Muscle layer of colon (tissue), 2 donors: ENCODE results near the gene PRDM2.

Source experiments
- H3K27ac ChIP-seq: one replicate; pipeline ENCODE4 v1.7.0; 2013; ENCODE audit warnings: low read depth, mild to moderate bottlenecking, low read length, moderate library complexity
- H3K27me3 ChIP-seq, 2 donors: one replicate each; pipeline ENCODE4 v1.7.0; 2013; ENCODE audit warnings: low read length in 2 of 2, mild to moderate bottlenecking in 2 of 2; ENCODE audit not compliant: insufficient read depth in 2 of 2, control insufficient read depth in 1 of 2
- H3K36me3 ChIP-seq: one replicate; pipeline ENCODE4 v1.7.0; 2013; ENCODE audit warnings: mild to moderate bottlenecking, low read length; ENCODE audit not compliant: insufficient read depth
- H3K4me1 ChIP-seq: one replicate; pipeline ENCODE4 v1.7.0; 2013; ENCODE audit warnings: mild to moderate bottlenecking, low read length; ENCODE audit not compliant: insufficient read depth
- H3K4me3 ChIP-seq, 2 donors: one replicate each; pipeline ENCODE4 v1.7.0; 2013; ENCODE audit warnings: low read length in 2 of 2, low read depth in 1 of 2, mild to moderate bottlenecking in 1 of 2, moderate library complexity in 1 of 2
- H3K9ac ChIP-seq: one replicate; pipeline ENCODE4 v1.7.0; 2013; ENCODE audit warnings: low read length
- H3K9me3 ChIP-seq: one replicate; pipeline ENCODE4 v1.7.0; 2013; ENCODE audit warnings: mild to moderate bottlenecking, low read length
- donor health status: abdominal sarcoma.
- donor health status: Adenocarcinoma of cecum.

PRDM2 gene, protein sequence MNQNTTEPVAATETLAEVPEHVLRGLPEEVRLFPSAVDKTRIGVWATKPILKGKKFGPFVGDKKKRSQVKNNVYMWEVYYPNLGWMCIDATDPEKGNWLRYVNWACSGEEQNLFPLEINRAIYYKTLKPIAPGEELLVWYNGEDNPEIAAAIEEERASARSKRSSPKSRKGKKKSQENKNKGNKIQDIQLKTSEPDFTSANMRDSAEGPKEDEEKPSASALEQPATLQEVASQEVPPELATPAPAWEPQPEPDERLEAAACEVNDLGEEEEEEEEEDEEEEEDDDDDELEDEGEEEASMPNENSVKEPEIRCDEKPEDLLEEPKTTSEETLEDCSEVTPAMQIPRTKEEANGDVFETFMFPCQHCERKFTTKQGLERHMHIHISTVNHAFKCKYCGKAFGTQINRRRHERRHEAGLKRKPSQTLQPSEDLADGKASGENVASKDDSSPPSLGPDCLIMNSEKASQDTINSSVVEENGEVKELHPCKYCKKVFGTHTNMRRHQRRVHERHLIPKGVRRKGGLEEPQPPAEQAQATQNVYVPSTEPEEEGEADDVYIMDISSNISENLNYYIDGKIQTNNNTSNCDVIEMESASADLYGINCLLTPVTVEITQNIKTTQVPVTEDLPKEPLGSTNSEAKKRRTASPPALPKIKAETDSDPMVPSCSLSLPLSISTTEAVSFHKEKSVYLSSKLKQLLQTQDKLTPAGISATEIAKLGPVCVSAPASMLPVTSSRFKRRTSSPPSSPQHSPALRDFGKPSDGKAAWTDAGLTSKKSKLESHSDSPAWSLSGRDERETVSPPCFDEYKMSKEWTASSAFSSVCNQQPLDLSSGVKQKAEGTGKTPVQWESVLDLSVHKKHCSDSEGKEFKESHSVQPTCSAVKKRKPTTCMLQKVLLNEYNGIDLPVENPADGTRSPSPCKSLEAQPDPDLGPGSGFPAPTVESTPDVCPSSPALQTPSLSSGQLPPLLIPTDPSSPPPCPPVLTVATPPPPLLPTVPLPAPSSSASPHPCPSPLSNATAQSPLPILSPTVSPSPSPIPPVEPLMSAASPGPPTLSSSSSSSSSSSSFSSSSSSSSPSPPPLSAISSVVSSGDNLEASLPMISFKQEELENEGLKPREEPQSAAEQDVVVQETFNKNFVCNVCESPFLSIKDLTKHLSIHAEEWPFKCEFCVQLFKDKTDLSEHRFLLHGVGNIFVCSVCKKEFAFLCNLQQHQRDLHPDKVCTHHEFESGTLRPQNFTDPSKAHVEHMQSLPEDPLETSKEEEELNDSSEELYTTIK (N-terminal part only)

DNA sequence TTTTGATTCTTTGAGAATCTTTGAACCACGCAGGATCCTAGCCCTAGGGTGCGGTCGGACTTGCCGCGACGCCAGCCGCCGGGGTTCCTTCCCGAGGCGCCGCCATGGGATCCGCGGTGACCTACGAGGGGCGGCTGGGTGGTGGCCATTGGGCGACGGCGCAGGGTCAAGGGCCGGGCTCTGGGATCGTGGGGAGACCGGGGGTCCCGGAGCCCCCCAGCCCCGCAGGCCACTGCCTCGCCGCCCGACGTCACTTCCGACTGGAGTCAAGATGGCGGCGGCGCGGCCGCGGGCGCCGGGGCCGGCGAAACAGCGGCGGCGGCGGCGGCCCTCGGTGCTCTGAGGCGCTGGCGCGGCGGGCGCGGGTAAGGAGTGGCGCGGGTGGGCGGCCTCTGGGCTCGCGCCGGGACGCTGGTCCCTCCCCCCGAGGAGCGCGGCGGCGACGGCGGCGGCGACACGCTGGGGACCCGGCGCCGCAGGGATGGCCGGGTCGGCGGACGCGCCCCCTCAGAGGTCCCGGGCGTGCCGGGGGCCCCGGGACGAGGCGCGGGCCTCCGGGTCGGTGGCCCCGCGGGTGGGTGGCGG lies at the start of gene PRDM2:
TSS of gene PRDM2 (plus strand) at position 253 of the 585 bp plus-strand sequence. CDS start 15,418 bp downstream, outside the sequence.
- peak within 1 kb of the TSS; percentile 81 for H3K27ac ChIP-seq
- peak within 1 kb of the TSS; percentile 59 for H3K9ac ChIP-seq
- H3K4me1 ChIP-seq: peaks cover 15% of the 10 kb centered on the region
- no peaks in the 10 kb centered on the region for H3K9me3 ChIP-seq
- H3K4me3 ChIP-seq: peak within 1 kb of the TSS; percentile 79 to 85
- no peaks in the 10 kb centered on the region for H3K36me3 ChIP-seq
- H3K27me3 ChIP-seq: no peaks in the 10 kb centered on the region

DNA sequence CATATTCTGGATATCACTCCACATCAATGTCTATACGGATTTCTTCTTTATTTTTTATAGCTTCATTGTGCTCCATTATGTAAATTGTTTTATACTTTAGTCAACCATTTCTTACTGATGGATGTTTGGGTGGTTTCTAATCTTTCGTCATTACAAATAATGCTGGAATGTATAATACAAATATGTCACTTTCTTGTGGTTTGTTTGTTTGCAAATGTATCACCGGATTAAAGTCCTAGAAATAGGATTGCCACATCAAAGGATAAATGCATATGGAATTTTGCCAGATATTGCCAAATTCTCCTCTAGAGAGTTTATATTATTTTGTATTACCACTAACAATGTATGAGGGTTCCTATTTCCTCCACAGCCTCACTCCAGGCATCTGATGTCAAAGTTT lies 48.7 kb upstream of the PRDM2 start:
- H3K9ac ChIP-seq: no peak overlapping the region
- no peaks in the 10 kb centered on the region for H3K36me3 ChIP-seq
- no peak overlapping the region for H3K27ac ChIP-seq
- H3K4me3 ChIP-seq: no peak overlapping the region
- H3K4me1 ChIP-seq: no peaks in the 10 kb centered on the region
- no peaks in the 10 kb centered on the region for H3K27me3 ChIP-seq
- no peaks in the 10 kb centered on the region for H3K9me3 ChIP-seq

DNA sequence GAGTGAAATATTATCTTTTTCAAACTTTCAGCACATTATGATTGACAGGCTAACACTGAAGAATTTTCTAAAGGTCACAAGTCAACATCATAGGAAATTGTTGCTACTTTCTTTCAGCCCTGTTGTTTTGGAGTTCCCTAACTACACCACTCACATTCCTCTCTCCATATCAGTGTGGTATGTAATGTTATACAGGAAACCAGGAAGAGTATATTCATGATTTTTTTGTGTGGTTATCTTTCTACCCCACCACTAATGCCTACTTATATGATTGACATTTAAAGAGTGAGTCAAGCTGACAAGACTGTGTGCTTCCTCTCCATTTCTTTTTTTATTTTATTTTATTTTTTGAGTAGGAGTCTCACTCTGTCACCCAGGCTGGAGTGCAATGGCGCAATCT lies 47.8 kb upstream of the PRDM2 start:
- H3K36me3 ChIP-seq: no peaks in the 10 kb centered on the region
- no peaks in the 10 kb centered on the region for H3K9me3 ChIP-seq
- no peak overlapping the region for H3K9ac ChIP-seq
- no peak overlapping the region for H3K4me3 ChIP-seq
- no peaks in the 10 kb centered on the region for H3K4me1 ChIP-seq
- no peak overlapping the region for H3K27ac ChIP-seq
- H3K27me3 ChIP-seq: no peaks in the 10 kb centered on the region

GRCh38 chr1:13661539-13661938 lies 38.4 kb upstream of the PRDM2 start:
- no peaks in the 10 kb centered on the region for H3K36me3 ChIP-seq
- H3K4me1 ChIP-seq: peaks cover 6% of the 10 kb centered on the region
- H3K9me3 ChIP-seq: no peaks in the 10 kb centered on the region
- no peak overlapping the region for H3K4me3 ChIP-seq
- no peaks in the 10 kb centered on the region for H3K27me3 ChIP-seq
- no peak overlapping the region for H3K27ac ChIP-seq
- H3K9ac ChIP-seq: no peak overlapping the region

GRCh38 chr1:13662493-13662892 lies 37.5 kb upstream of the PRDM2 start:
- Histone ChIP-seq H3K9ac (no peak overlapping the region), H3K9me3 (no peaks in the 10 kb centered on the region), H3K4me3 (no peak overlapping the region), H3K27ac (no peak overlapping the region), H3K27me3 (no peaks in the 10 kb centered on the region), H3K36me3 (no peaks in the 10 kb centered on the region), H3K4me1 (peaks cover 6% of the 10 kb centered on the region)

DNA sequence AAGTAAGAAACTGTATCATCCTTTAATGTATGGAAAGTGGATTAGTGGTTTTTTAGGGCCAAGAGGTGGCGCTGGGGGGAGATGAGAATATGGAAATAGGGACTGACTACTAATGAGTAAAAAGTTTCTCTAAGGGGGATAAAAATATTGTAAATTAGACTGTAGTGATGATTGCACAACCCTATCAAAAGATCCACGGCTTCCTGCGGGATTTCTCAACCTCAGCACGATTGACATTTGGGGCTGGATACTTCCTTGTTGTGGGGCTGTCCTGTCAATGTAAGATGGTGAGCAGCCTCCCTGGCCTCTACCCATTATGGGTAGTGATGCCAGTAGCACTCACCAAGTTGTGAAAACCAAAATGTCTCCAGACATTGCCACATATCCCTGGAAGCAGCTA lies 36.0 kb upstream of the PRDM2 start:
- no peaks in the 10 kb centered on the region for H3K27me3 ChIP-seq
- no peak overlapping the region for H3K27ac ChIP-seq
- H3K9ac ChIP-seq: no peak overlapping the region

DNA sequence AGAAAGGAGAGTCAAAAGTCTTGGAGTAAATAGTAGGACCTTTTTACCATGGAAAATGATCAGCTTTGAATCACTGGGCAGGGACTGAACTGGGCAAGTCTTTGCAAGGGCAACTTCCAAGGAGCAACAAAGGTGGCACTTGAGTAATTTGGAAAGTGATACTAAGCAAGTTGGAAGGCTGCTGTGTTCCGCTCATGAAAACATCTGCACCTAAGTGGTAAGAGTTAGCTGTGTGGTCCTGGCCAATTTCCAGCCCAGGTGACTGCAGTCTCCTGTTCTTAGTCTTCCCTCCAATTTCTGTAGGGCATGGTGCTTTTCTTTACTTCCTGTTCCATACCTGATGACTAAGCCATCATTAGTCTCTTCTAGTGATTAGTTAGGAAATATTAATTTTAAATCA lies 35.5 kb upstream of the PRDM2 start:
- Histone ChIP-seq H3K36me3 (no peaks in the 10 kb centered on the region), H3K27me3 (no peaks in the 10 kb centered on the region), H3K4me1 (peaks cover 6% of the 10 kb centered on the region), H3K9ac (no peak overlapping the region), H3K4me3 (no peak overlapping the region), H3K9me3 (no peaks in the 10 kb centered on the region), H3K27ac (no peak overlapping the region)

More for the DNA sequence above, 36.0 kb upstream of the PRDM2 start:
- no peaks in the 10 kb centered on the region for H3K36me3 ChIP-seq
- H3K9me3 ChIP-seq: no peaks in the 10 kb centered on the region
- no peak overlapping the region for H3K4me3 ChIP-seq
- peaks cover 6% of the 10 kb centered on the region for H3K4me1 ChIP-seq

DNA sequence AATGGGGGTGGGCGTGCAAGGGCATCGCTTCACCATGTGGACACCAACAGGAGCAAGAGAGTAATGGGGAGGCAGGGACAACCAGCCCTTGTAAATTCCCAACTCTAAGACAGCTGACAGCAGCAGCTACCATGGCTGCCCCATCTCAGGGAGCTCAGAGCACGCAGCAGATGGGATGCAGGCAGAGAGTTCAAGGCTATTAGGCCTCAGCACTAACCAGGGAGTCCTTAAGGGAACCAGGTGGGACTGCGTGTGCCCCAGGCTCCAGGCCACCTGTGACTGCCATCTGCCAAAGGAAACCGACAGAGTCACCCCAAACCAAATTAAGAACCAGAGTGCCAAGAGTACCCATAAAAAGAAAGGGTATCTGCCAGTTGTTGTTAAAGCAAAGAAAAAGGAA lies 33.7 kb upstream of the PRDM2 start:
- Histone ChIP-seq H3K9ac (no peak overlapping the region), H3K27me3 (no peaks in the 10 kb centered on the region), H3K27ac (no peak overlapping the region), H3K4me1 (peaks cover 6% of the 10 kb centered on the region), H3K36me3 (no peaks in the 10 kb centered on the region), H3K4me3 (no peak overlapping the region), H3K9me3 (no peaks in the 10 kb centered on the region)

GRCh38 chr1:13667691-13668090 lies 32.3 kb upstream of the PRDM2 start:
- H3K4me1 ChIP-seq: peaks cover 6% of the 10 kb centered on the region
- no peaks in the 10 kb centered on the region for H3K36me3 ChIP-seq
- H3K27me3 ChIP-seq: no peaks in the 10 kb centered on the region
- H3K27ac ChIP-seq: no peak overlapping the region
- no peaks in the 10 kb centered on the region for H3K9me3 ChIP-seq
- H3K9ac ChIP-seq: no peak overlapping the region
- H3K4me3 ChIP-seq: no peak overlapping the region

DNA sequence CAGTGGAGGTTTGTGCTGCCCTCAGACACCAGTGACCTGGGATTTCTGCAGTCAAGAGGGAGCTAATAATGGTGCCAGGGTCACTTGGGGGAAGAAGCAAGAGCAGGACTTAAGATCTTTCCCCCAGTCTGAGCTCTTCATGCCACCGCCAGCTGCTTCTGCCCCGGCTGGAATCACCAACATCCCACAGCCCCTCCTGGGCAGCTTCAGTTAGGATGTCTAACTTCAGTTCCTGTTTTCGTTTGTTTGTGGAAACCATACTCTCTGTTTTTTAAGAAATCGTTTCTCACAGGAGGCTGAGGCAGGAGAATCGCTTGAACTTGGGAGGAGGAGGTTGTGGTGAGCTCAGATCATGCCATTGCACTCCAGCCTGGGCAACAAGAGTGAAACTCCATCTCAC lies 25.6 kb upstream of the PRDM2 start:
- H3K4me3 ChIP-seq: no peak overlapping the region

More for the DNA sequence above, 25.6 kb upstream of the PRDM2 start:
- no peaks in the 10 kb centered on the region for H3K27me3 ChIP-seq
- no peaks in the 10 kb centered on the region for H3K9me3 ChIP-seq
- no peak overlapping the region for H3K27ac ChIP-seq
- H3K9ac ChIP-seq: no peak overlapping the region
- no peaks in the 10 kb centered on the region for H3K4me1 ChIP-seq
- no peaks in the 10 kb centered on the region for H3K36me3 ChIP-seq
